ENCODE data around the gene EXOC5. TPM values are rescaled to one million over a fixed set of nuclear protein-coding genes. Genes with fewer than 3 reads are reported as not detected.
"Not testable (repeated sequence)": the region's sequence is repeated elsewhere in the genome, so short reads cannot be mapped to it uniquely, and the experiment has no call there.

Gene EXOC5
- total RNA-seq, 1 donor from 2014 or later, result 57.0 TPM

GRCh38 chr14:57205938-57206337 lies 62.8 kb downstream of the EXOC5 start:
- intact Hi-C loops (cut with micrococcal nuclease), result no loop called here
- no peaks in the 10 kb centered on the region for H3K27me3 ChIP-seq (ENCODE audit: low read depth)
- H3K4me3 ChIP-seq, result no peak overlapping the region
- H3K27ac ChIP-seq (replicated peaks), result no peak overlapping the region
- H3K36me3 ChIP-seq, result peaks cover 44% of the 10 kb centered on the region
- H3K9me3 ChIP-seq (replicated peaks), result no peaks in the 10 kb centered on the region
- no peak for TF ChIP-seq CTCF (IDR thresholded peaks at IDR 0.05; ENCODE audit: borderline replicate concordance)
- no peak for DNase-seq
- H3K4me1 ChIP-seq, result no peaks in the 10 kb centered on the region

GRCh38 chr14:57202672-57203071 lies 66.0 kb downstream of the EXOC5 start:
- H3K27ac ChIP-seq (replicated peaks); DNase-seq; intact Hi-C loops (cut with micrococcal nuclease); H3K9me3 ChIP-seq (replicated peaks); H3K27me3 ChIP-seq (ENCODE audit: low read depth); H3K4me3 ChIP-seq; H3K4me1 ChIP-seq: not testable (repeated sequence)
- peak; percentile 50 for TF ChIP-seq CTCF (IDR thresholded peaks at IDR 0.05; ENCODE audit: borderline replicate concordance)
- peaks cover 16% of the 10 kb centered on the region for H3K36me3 ChIP-seq

DNA sequence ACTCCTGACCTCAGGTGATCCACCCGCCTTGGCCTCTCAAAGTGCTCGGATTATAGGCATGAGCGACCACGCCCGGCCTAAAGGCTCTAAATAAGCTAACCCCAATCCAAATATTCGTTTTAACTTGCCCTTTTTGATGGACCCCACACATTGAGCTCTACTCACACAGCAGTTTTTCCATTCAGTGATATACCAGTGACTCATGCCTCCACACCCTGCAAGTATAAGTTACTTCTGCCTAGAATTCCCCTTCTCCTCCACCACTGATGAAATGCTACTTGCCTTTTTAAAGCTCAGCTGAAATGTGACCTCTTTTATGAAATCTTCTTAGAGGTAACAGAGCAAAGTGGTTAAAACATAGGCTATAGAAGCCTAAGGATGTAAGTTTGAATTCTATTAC lies 68.8 kb downstream of the EXOC5 start:
- Histone ChIP-seq H3K36me3 (no peaks in the 10 kb centered on the region), H3K27me3 (ENCODE audit: low read depth) (peaks cover 6% of the 10 kb centered on the region), H3K4me3 (no peak overlapping the region), H3K4me1 (no peaks in the 10 kb centered on the region), H3K9me3 (replicated peaks) (no peaks in the 10 kb centered on the region), H3K27ac (replicated peaks) (no peak overlapping the region)
- no peak for DNase-seq
- intact Hi-C loops (cut with micrococcal nuclease), result no loop called here
- TF ChIP-seq CTCF (IDR thresholded peaks at IDR 0.05; ENCODE audit: borderline replicate concordance), result no peak

GRCh38 chr14:57189070-57189469 lies 79.6 kb downstream of the EXOC5 start:
- Histone ChIP-seq H3K4me1 (no peaks in the 10 kb centered on the region), H3K27ac (replicated peaks) (no peak overlapping the region), H3K9me3 (replicated peaks) (no peaks in the 10 kb centered on the region), H3K4me3 (no peak overlapping the region), H3K36me3 (no peaks in the 10 kb centered on the region), H3K27me3 (ENCODE audit: low read depth) (peaks cover 23% of the 10 kb centered on the region)
- no peak for DNase-seq
- intact Hi-C loops (cut with micrococcal nuclease), result no loop called here
- TF ChIP-seq CTCF (IDR thresholded peaks at IDR 0.05; ENCODE audit: borderline replicate concordance), result peak; percentile 18

- H3K27ac ChIP-seq (replicated peaks), result no peak overlapping the region
- TF ChIP-seq CTCF (IDR thresholded peaks at IDR 0.05; ENCODE audit: borderline replicate concordance), result no peak
- intact Hi-C loops (cut with micrococcal nuclease), result no loop called here
These were observed 85.8 kb downstream of the EXOC5 start for GRCh38 chr14:57182760-57183503.

More at GRCh38 chr14:57182760-57183503, 85.8 kb downstream of the EXOC5 start:
- Histone ChIP-seq H3K36me3 (no peaks in the 10 kb centered on the region), H3K9me3 (replicated peaks) (no peaks in the 10 kb centered on the region), H3K4me1 (no peaks in the 10 kb centered on the region), H3K4me3 (no peak overlapping the region), H3K27me3 (ENCODE audit: low read depth) (peaks cover 46% of the 10 kb centered on the region)
- DNase-seq, result no peak

Measured in left ventricle myocardium inferior (tissue), 1 donor.